Measurements from ENCODE around the gene LRRTM4.

The LRRTM4 gene
- 0 reads per million in 2 donors for total RNA-seq

GRCh38 chr2:77521931-77522470 lies at the start of gene LRRTM4:
TSS of gene LRRTM4 (minus strand) at chr2:77522376.
- DNase-seq, result no peak

DNA sequence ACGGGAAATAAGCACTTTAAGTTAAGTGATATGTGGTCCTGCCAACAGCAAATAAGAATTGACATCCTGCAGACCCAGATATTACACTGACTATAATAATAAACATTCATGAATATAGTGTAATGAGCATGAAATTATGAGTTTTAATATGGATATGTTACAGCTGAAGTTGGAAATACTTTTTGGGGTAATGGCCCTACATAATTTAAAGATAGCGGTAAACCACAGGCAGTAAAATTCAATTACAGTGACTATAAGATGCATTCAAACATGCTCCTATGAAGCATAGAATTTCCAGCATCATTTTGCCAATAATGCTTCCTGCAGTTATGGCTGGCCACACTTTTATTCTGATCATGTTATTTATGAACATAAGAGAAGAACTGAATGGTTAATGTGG lies 49.4 kb upstream of the LRRTM4 start:
- DNase-seq, result no peak

GRCh38 chr2:77567723-77568122 lies 45.5 kb upstream of the LRRTM4 start:
- no peak for DNase-seq

GRCh38 chr2:77566582-77566981 lies 44.4 kb upstream of the LRRTM4 start:
- DNase-seq, result no peak

DNA sequence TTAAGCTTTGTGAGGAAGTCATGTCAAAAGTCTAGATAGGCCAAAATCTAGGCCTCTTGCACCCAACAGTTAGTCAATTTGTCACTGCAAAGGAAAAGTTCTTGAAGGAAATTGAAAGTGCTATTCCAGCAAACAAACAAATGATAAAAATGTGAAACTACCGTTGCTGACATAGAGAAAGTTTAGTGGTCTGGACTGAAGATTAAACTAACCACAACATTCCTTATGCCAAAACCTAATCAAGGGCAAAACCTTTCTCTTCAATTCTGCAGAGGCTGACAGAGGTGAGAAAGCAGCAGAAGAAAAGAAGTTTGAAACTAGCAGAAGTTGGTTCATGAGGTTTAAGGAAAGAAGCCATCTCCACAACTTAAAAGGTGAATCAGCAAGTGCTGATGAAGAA lies 44.0 kb upstream of the LRRTM4 start:
- no peak for DNase-seq

DNA sequence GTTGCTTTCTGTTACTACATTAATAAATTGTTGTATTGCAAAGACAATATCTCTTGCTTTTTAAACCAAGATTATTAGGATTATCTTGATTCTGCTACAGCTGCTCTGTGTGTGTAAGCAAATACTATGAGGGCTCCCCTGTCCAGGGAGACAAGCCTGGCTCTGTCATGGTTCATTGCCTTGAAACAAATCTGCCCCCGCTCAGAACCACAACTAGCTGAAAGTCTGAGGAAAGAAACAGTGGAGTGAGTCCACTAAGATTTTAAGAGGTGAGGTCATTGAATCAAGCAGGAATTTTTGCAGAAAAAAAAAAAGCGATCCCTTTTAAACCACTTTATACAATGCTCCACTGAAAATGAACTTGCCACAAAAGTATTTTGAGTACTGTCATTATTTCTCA lies 30.8 kb upstream of the LRRTM4 start:
- DNase-seq, result no peak

GRCh38 chr2:77538031-77538430 lies 15.9 kb upstream of the LRRTM4 start:
- no peak for DNase-seq

GRCh38 chr2:77522888-77523287 lies 712 bp upstream of the LRRTM4 start:
- no peak for DNase-seq

- DNase-seq, result no peak
Measured at GRCh38 chr2:77521548-77521891, 656 bp downstream of the LRRTM4 start.

- DNase-seq, result no peak
Measured at GRCh38 chr2:77520641-77521547, 1.3 kb downstream of the LRRTM4 start.

- no peak for DNase-seq
Measured at GRCh38 chr2:77519888-77520506, 2.2 kb downstream of the LRRTM4 start.

- no peak for DNase-seq
Measured at GRCh38 chr2:77519164-77519887, 2.9 kb downstream of the LRRTM4 start.

- DNase-seq, result no peak
Measured at GRCh38 chr2:77518311-77518710, 3.9 kb downstream of the LRRTM4 start.

DNA sequence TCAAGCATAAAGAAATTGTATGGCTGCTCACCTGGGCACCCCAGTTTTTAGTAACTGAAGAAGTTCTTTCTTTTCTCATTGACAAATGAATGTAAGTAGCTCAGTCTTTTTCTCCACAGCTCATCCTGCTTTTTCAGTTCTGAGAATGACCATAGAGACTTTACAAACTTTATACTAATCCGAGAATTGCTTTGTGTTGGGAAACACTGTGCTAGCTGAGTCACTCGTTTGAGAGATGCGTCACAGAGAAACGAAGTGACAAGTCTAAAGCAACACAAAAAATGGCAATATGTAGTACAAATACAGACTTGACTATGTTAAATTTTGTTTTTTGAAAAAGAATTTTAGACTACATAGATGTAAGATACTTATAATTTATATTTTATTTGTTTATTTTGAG lies 9.0 kb downstream of the LRRTM4 start:
- DNase-seq, result no peak

DNA sequence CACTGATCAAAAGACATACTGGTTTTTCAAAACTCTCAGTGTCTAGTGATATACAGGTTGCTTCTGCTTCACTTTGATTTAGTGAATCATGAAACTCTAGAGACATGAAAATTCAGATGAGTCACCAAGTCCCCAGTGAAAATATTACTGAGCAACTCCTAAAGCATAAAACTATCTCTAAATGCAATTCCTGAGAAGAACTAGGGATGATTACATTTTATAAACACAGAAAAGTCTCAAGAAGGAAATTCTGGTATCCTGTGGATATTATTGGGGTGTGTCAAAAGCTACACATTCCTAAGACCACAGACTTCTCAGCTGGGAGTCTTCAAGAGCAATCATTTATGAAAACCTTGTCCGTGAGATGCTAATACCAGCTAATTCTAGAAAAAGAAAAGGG lies 9.7 kb downstream of the LRRTM4 start:
- DNase-seq, result no peak

- no peak for DNase-seq
Measured at GRCh38 chr2:77508511-77508910, 13.7 kb downstream of the LRRTM4 start.

DNA sequence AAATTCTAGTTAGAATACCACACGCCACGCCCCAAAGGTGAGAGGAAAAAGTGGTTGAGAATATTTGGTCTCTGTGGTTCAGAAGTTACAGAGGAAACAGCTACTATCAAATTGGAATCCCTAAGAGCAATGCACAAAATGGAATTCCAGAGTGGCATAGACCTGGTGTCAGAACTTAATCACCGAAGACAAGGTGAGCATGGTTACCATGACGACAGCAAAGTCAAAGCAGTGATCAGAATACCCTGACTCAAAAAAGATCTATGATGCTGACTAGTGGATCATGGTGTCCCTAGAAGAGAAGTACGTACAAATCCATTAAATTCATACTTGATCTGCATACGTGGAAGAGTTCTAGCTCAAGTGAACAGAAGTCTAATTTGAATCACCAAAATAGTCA lies 14.5 kb downstream of the LRRTM4 start:
- no peak for DNase-seq

GRCh38 chr2:77488141-77488540 lies 34.0 kb downstream of the LRRTM4 start:
- DNase-seq, result no peak

GRCh38 chr2:77487074-77487803 lies 34.9 kb downstream of the LRRTM4 start:
- no peak for DNase-seq

DNA sequence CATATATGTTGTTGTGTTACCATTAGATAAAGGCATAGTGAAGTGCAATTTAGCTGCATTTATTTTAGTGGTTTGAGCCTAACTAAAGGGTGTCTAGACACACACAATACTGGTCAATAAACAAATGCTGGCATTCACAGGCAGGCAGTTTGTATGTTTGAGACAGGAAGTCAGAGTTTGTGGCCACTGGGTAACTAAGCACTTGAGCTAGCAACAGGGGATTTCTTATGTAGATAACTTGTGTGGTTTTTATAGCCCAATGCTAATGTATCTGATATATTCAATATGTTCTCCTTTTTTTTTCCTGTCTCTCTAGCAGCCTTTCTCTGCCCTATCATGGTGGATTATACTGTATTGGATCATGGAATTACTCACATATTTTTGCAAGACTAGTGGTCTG lies 38.1 kb downstream of the LRRTM4 start:
- no peak for DNase-seq

DNA sequence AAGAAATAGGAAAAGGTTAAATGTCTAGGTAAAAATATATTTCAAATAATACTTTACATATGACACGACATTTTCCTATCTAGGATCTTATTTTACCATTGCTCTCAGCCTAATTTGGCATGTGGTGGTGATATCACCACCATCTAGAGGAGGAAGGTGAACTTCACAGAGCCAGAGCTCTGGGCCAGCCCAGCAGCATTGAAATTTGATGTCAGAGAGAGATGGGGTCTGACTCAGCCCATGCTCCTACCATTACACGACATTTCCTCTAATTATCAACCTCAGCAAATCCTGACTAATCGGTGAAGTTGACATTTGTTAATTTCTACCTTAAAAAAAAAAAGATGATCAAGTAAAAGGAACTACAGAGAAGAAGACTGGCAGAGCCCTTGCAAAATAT lies 42.3 kb downstream of the LRRTM4 start:
- no peak for DNase-seq

DNA sequence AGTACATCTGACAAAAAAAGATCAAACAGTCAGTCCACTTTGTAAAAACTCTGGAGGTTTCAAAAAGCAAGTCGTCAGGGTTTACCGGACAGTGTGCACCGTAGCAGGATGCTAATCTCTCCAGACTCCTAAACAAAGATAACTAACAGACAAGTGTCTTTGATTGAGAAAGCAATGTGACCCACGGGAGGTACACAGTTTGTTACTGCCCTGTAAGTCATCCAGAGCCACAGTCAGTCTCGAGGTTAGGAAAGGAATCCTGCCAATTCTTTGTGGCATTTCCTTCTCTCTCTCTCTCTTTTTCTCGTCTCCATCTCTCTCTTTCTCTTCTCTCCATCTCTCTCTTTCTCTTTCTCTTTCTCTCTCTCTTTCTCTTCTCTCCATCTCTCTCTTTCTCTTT lies 42.8 kb downstream of the LRRTM4 start:
- no peak for DNase-seq

DNA sequence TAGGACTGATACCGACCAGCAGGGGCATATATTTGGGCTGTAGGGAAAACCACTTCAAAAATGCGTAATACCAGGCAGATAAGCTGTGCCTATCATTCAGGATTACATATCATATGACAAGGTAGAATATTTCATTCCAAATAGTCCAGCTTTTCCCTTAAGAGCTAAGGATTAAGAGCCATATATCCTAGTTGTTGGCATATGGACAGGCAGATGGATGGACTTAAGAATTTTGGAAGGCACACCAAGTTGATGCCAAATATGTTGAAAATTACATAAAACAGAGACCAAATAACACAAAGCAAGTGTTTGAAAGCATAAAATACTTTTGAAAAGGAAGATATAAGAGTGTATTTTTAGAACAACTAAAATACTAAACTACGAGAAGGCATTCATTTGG lies 52.1 kb downstream of the LRRTM4 start:
- DNase-seq, result no peak

All from T-helper 9 cell (primary cell).